HFFc6 (cell line): Measurements from ENCODE around the gene TRIM7. TPM values are rescaled to one million over a fixed set of nuclear protein-coding genes. Genes with fewer than 3 reads are reported as not detected.

Experiments
- DNase-seq: peaks from one replicate; pipeline ENCODE4 v3.0.0-alpha.2; 2018
- H3K27ac Mint-ChIP-seq: 2 replicates; pipeline ENCODE4 v1.8.0; 2020; ENCODE audit warnings: mild to moderate bottlenecking, mixed read lengths
- H3K27me3 Mint-ChIP-seq: 2 replicates; pipeline ENCODE4 v1.8.0; 2021; ENCODE audit warnings: mild to moderate bottlenecking, moderate library complexity, mixed read lengths; ENCODE audit not compliant: insufficient read depth
- H3K36me3 Mint-ChIP-seq: 2 replicates; pipeline ENCODE4 v1.8.0; 2021; ENCODE audit warnings: low read depth, mixed read lengths
- H3K4me1 Mint-ChIP-seq: 2 replicates; pipeline ENCODE4 v1.8.0; 2020; ENCODE audit warnings: low read depth, mixed read lengths
- H3K4me3 Mint-ChIP-seq: 2 replicates; pipeline ENCODE4 v1.8.0; 2020; ENCODE audit warnings: mild to moderate bottlenecking, moderate library complexity, mixed read lengths
- H3K9me3 Mint-ChIP-seq: 2 replicates; pipeline ENCODE4 v1.8.0; 2020; ENCODE audit warnings: mild to moderate bottlenecking, mixed read lengths
- total RNA-seq, 6 experiments: library from RNA; stranded (reverse); fragmentation: NEBNext Ultra II Directional; extraction: Animal tissue kit (Norgen Biotek cat#: 25700); gene quantifications; 2 replicates in 1 of 6; 3 replicates in 5 of 6; pipeline ENCODE4 v1.2.3, GENCODE V29; 2021
- TF ChIP-seq, protein P1 (sequence below): fragments of 200-600 bp; sonication (generic); IDR thresholded peaks from 2 replicates; pipeline ENCODE4 v1.5.0; 2021; ENCODE audit warnings: antibody characterized with exemption, mild to moderate bottlenecking

TRIM7 gene
- total RNA-seq, 6 experiments from 2014 or later: 2.8 to 7.5 (median 5.3) TPM

DNA sequence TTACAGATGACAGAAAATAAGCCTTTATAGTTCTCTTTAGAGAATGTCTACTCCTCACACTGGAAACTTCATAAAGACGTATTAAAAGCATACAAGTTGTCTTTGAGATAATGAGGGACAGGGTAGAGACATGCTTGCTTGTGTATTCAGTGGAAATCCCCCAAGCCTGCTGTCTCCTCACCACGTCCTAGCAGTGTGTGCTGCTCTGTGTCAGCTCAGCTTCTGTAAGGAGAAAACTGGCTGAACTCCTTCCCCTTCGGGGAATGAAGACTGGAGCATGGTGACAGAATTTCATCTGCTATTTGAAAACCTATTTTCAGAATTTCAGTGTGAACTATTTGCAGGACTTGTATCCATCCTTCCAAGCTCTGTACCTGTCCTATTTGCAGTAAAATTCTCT lies 48.2 kb downstream of the TRIM7 start:
- H3K36me3 Mint-ChIP-seq: peaks cover 5% of the 10 kb centered on the region
- peaks cover 5% of the 10 kb centered on the region for H3K9me3 Mint-ChIP-seq
- no peak overlapping the region for H3K27ac Mint-ChIP-seq
- no peak overlapping the region for H3K4me3 Mint-ChIP-seq
- peaks cover 2% of the 10 kb centered on the region for H3K27me3 Mint-ChIP-seq
- no peak for DNase-seq
- H3K4me1 Mint-ChIP-seq: peaks cover 45% of the 10 kb centered on the region
- TF ChIP-seq, protein P1, sequence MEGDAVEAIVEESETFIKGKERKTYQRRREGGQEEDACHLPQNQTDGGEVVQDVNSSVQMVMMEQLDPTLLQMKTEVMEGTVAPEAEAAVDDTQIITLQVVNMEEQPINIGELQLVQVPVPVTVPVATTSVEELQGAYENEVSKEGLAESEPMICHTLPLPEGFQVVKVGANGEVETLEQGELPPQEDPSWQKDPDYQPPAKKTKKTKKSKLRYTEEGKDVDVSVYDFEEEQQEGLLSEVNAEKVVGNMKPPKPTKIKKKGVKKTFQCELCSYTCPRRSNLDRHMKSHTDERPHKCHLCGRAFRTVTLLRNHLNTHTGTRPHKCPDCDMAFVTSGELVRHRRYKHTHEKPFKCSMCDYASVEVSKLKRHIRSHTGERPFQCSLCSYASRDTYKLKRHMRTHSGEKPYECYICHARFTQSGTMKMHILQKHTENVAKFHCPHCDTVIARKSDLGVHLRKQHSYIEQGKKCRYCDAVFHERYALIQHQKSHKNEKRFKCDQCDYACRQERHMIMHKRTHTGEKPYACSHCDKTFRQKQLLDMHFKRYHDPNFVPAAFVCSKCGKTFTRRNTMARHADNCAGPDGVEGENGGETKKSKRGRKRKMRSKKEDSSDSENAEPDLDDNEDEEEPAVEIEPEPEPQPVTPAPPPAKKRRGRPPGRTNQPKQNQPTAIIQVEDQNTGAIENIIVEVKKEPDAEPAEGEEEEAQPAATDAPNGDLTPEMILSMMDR: no peak

DNA sequence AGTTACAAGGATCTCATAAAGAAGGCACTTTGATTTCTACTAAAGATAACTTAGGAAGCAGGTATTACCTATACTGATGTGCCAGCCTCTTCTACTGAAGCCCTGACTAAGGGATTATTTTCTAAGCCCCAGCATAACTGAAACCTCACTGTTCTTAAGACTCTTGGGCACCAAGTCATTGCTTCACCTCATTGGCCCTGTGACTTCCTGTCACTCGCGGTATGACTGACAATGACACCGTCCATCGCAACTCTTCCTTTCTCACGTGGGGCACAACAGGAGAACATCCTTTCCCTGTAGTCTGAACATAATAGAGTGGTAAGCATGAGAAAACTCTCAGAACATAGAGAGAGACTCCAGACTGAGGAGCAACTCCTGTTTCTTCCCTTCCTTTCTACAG lies 51.2 kb downstream of the TRIM7 start:
- Mint-ChIP-seq H3K36me3 (peaks cover 5% of the 10 kb centered on the region), H3K9me3 (peaks cover 5% of the 10 kb centered on the region), H3K27ac (no peak overlapping the region), H3K4me1 (peaks cover 37% of the 10 kb centered on the region), H3K4me3 (no peak overlapping the region), H3K27me3 (peaks cover 8% of the 10 kb centered on the region)
- TF ChIP-seq, protein P1: no peak
- DNase-seq: no peak

DNA sequence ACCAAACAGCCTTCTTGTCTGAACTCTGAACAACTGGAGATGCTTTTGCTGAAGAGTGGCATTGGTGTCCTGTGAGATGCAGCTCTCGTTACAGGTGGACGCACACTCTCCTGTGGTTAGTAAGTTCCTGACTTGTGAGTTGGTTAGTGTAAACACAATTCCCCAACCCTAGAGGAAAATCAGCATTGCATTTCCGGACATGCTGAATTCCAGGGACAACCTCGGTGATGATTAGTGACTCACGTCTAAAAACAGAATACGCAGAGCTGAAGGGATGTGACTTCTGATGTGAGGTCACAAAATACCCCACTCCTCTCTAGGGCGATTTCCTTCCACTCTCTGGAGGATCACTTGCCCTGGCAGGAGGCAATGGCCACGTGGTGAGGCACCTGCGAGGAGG lies 52.6 kb downstream of the TRIM7 start:
- Mint-ChIP-seq H3K27ac (peak overlapping the region; percentile 85), H3K36me3 (peaks cover 5% of the 10 kb centered on the region), H3K4me1 (peaks cover 37% of the 10 kb centered on the region), H3K9me3 (peaks cover 5% of the 10 kb centered on the region), H3K27me3 (peaks cover 10% of the 10 kb centered on the region; the same call in 1 of the 2 replicates), H3K4me3 (peak overlapping the region; percentile 62)
- TF ChIP-seq, protein P1: no peak
- DNase-seq: peak; percentile 50

DNA sequence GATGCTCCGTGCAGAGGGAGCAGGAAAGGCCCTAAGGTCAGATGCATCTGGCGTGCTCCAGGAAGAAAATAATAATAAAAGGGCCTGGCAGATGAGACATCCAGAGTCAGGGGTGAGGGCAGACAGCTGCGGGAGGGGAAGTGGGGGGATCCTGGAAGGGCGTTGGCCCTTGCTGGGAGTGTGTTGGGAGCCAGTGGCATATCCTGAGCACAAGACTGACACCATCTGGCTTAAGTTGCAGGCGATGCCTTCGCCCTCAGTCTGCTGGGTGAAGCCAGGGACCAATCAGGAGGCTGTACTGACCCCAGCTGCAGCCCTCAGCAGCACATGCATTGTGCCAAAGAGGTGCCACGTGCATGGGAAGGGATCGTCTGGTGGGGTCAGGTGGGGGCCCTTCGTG lies 53.9 kb downstream of the TRIM7 start:
- peaks cover 5% of the 10 kb centered on the region for H3K9me3 Mint-ChIP-seq
- no peak overlapping the region for H3K4me3 Mint-ChIP-seq
- TF ChIP-seq, protein P1: no peak
- H3K36me3 Mint-ChIP-seq: peaks cover 5% of the 10 kb centered on the region
- H3K4me1 Mint-ChIP-seq: peaks cover 37% of the 10 kb centered on the region
- no peak for DNase-seq
- no peak overlapping the region for H3K27ac Mint-ChIP-seq
- peaks cover 14% of the 10 kb centered on the region; the same call in 1 of the 2 replicates for H3K27me3 Mint-ChIP-seq

DNA sequence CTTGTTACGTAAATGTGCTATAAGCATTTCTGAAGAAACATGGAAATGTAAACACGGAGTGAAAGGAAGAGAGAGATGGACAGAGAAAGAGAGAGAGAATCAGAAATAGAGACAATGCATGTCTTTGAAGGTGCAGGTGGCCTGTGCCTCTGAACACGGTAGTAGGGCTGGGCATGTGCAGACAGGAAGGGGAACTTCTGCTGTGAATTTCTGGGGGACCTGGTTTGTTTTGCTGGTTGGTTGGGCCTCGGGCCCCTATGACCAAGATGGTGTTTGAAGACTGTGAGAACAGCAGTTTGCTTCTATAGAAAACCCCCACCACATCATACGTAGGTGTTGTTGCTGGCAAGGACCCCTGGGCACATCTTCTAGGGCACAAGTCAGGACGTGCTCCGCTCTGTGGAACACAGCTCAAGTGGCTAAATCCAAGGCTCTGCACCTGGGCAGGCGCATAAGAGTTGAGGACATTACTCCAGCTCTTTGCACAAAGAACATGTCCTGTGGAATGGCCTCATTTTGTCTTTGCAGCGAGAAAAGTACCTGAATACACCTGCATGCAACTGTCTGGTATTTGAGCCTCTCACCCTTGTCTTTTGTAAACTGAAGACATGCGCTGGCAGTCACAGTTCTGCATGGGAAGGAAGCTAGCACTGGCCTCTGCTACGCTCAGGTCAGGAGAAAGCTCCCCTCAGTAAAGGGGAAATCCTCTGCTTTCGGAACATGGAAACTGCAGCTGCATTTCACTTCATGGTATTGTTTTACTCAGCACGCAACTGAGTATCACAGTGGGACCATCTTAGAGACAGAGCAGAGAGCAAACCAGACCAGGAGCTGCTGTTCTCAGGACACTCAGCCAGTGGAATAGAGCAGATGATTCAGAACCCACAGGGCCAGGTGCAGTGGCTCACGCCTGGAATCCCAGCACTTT lies 54.9 kb downstream of the TRIM7 start:
- H3K9me3 Mint-ChIP-seq: peaks cover 8% of the 10 kb centered on the region
- no peak overlapping the region for H3K4me3 Mint-ChIP-seq
- TF ChIP-seq, protein P1: no peak
- DNase-seq: no peak
- H3K27ac Mint-ChIP-seq: no peak overlapping the region
- H3K27me3 Mint-ChIP-seq: peaks cover 14% of the 10 kb centered on the region; the same call in 1 of the 2 replicates
- peaks cover 37% of the 10 kb centered on the region for H3K4me1 Mint-ChIP-seq
- H3K36me3 Mint-ChIP-seq: peaks cover 5% of the 10 kb centered on the region
